Inflammatory macrophage (primary cell): ENCODE data around the gene CLEC16A.

Source experiments
- DNase-seq, 2 donors: peaks; one replicate each; pipeline ENCODE4 v3.0.0-alpha.2; 2020 to 2022

Gene CLEC16A

GRCh38 chr16:11231367-11231970 lies 287.1 kb downstream of the CLEC16A start:
- DNase-seq = no peak
